ENCODE results near the gene ADAMTS6. TPM values are rescaled to one million over a fixed set of nuclear protein-coding genes. Genes with fewer than 3 reads are reported as not detected.

Gene ADAMTS6
- polyA plus RNA-seq, 2 of the 4 experiments (the other 2 are of a cell fraction), result 0.22 to 0.66 TPM

DNA sequence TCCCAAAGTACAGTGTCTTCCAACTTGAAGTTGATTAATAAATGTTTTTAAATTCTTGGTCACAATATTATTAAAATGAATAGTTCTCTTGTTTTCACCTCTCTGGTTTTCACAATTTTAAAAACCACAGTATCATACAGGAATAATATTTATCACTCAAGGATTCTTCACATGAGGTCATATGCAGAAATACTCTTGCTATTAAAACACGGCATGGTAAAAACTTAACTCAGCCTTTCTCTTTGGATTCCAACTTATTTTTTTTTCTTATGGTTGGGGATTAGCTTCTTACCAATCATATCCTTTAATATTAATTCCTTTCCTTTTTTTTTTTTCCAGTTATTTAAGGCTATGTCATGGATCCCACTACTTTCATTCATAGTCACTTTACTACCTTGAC lies 289.4 kb downstream of the ADAMTS6 start:
- Histone ChIP-seq H3K4me1 (peaks cover 8% of the 10 kb centered on the region; the same call in 1 of the 3 replicates), H3K9me3 (no peaks in the 10 kb centered on the region), H3K4me2 (no peak overlapping the region), H3K4me3 (no peak overlapping the region), H3K27ac (no peak overlapping the region)
- TF ChIP-seq, protein P1, sequence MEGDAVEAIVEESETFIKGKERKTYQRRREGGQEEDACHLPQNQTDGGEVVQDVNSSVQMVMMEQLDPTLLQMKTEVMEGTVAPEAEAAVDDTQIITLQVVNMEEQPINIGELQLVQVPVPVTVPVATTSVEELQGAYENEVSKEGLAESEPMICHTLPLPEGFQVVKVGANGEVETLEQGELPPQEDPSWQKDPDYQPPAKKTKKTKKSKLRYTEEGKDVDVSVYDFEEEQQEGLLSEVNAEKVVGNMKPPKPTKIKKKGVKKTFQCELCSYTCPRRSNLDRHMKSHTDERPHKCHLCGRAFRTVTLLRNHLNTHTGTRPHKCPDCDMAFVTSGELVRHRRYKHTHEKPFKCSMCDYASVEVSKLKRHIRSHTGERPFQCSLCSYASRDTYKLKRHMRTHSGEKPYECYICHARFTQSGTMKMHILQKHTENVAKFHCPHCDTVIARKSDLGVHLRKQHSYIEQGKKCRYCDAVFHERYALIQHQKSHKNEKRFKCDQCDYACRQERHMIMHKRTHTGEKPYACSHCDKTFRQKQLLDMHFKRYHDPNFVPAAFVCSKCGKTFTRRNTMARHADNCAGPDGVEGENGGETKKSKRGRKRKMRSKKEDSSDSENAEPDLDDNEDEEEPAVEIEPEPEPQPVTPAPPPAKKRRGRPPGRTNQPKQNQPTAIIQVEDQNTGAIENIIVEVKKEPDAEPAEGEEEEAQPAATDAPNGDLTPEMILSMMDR (IDR thresholded peaks at IDR 0.05), result no peak
- TF ChIP-seq, protein P2, sequence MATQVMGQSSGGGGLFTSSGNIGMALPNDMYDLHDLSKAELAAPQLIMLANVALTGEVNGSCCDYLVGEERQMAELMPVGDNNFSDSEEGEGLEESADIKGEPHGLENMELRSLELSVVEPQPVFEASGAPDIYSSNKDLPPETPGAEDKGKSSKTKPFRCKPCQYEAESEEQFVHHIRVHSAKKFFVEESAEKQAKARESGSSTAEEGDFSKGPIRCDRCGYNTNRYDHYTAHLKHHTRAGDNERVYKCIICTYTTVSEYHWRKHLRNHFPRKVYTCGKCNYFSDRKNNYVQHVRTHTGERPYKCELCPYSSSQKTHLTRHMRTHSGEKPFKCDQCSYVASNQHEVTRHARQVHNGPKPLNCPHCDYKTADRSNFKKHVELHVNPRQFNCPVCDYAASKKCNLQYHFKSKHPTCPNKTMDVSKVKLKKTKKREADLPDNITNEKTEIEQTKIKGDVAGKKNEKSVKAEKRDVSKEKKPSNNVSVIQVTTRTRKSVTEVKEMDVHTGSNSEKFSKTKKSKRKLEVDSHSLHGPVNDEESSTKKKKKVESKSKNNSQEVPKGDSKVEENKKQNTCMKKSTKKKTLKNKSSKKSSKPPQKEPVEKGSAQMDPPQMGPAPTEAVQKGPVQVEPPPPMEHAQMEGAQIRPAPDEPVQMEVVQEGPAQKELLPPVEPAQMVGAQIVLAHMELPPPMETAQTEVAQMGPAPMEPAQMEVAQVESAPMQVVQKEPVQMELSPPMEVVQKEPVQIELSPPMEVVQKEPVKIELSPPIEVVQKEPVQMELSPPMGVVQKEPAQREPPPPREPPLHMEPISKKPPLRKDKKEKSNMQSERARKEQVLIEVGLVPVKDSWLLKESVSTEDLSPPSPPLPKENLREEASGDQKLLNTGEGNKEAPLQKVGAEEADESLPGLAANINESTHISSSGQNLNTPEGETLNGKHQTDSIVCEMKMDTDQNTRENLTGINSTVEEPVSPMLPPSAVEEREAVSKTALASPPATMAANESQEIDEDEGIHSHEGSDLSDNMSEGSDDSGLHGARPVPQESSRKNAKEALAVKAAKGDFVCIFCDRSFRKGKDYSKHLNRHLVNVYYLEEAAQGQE (IDR thresholded peaks at IDR 0.05), result no peak
- TF ChIP-seq SREBF2 (IDR thresholded peaks at IDR 0.05), result no peak
- TF ChIP-seq, protein P3, sequence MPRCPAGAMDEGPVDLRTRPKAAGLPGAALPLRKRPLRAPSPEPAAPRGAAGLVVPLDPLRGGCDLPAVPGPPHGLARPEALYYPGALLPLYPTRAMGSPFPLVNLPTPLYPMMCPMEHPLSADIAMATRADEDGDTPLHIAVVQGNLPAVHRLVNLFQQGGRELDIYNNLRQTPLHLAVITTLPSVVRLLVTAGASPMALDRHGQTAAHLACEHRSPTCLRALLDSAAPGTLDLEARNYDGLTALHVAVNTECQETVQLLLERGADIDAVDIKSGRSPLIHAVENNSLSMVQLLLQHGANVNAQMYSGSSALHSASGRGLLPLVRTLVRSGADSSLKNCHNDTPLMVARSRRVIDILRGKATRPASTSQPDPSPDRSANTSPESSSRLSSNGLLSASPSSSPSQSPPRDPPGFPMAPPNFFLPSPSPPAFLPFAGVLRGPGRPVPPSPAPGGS (IDR thresholded peaks at IDR 0.05), result no peak
- no peak for TF ChIP-seq CBX8 (IDR thresholded peaks at IDR 0.05)
- TF ChIP-seq EHF (CRISPR knock-in tag; IDR thresholded peaks at IDR 0.05), result no peak
- TF ChIP-seq NFE2L2 (conservative IDR thresholded peaks at IDR 0.05; ENCODE audit: low read length), result no peak
- TF ChIP-seq KDM1A (IDR thresholded peaks at IDR 0.05; ENCODE audit: low read depth), result no peak
- TF ChIP-seq CEBPB (IDR thresholded peaks at IDR 0.05), result no peak
- TF ChIP-seq HDAC2 (IDR thresholded peaks at IDR 0.05), result no peak
- TF ChIP-seq CBX2 (IDR thresholded peaks at IDR 0.05; ENCODE audit: borderline replicate concordance, low read depth), result no peak
- TF ChIP-seq GATA3 (IDR thresholded peaks at IDR 0.05; ENCODE audit: borderline replicate concordance), result no peak
- TF ChIP-seq RAD21 (conservative IDR thresholded peaks at IDR 0.05 in 1 of 2, IDR thresholded peaks at IDR 0.05 in 1 of 2), result no peak
- TF ChIP-seq EHMT2 (IDR thresholded peaks at IDR 0.05; ENCODE audit: low read depth), result no peak
- TF ChIP-seq ZSCAN20 (CRISPR knock-in tag; IDR thresholded peaks at IDR 0.05), result no peak
- no peak for TF ChIP-seq NPAS2 (CRISPR knock-in tag; IDR thresholded peaks at IDR 0.05; ENCODE audit: borderline replicate concordance)
- TF ChIP-seq MAFK (IDR thresholded peaks at IDR 0.05; ENCODE audit: partially characterized antibody), result no peak
- no peak for TF ChIP-seq RNF2 (IDR thresholded peaks at IDR 0.05; ENCODE audit: borderline replicate concordance, low read depth)
- ChIA-PET POLR2A (no interaction called here), CTCF (interaction anchor here (0.6 to 0.8 kb wide), 2 partner anchors 49 to 120 kb away, joined by 3 read pairs; no protein-coding TSS in a partner anchor)
- no peak for DNase-seq (ENCODE audit: low read depth in 1 of 2, low spot score in 1 of 2)
- no peak for FAIRE-seq
- ATAC-seq, result no peak
- 86% methylated on average over 1 of the region's 1 CpG for WGBS (ENCODE audit: missing lambda C conversion rate)

DNA sequence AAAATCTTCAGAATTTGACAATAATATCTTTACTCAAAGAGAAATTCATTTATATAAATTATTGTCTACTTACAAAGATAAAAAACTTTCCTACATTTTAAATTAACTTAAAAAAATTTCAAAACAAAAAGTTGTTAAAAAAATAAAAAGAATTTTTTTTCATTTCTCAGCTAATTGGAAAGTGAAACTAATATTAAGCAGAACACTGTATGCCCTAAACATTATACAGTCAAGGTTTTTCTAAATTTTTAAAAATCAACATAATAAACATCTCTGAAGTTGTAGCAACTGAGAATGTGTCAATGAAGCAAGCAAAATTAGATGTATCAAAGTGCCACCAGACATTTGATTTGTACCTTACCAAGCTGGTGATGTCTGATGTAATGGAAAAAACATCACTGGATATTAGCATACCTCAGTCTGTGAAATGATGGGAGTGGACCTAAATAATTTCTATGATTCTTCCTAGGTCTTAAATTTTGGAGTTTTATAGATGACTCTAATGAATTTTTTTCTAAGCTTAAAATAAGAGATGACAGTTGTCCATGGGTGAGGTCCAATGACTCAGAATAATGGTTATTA lies 290.1 kb downstream of the ADAMTS6 start:
- CTCF ChIA-PET, result interaction anchor here (0.6 to 0.8 kb wide), 2 partner anchors 49 to 121 kb away, joined by 3 read pairs; no protein-coding TSS in a partner anchor
- no peak for DNase-seq (ENCODE audit: low read depth in 1 of 2, low spot score in 1 of 2)
- Histone ChIP-seq H3K4me2 (no peak overlapping the region), H3K27ac (no peak overlapping the region), H3K9me3 (no peaks in the 10 kb centered on the region), H3K4me1 (peaks cover 8% of the 10 kb centered on the region; the same call in 1 of the 3 replicates), H3K4me3 (no peak overlapping the region)
- TF ChIP-seq HOXB13 (CRISPR knock-in tag; IDR thresholded peaks at IDR 0.05; ENCODE audit: low read depth), result no peak
- TF ChIP-seq KDM1A (IDR thresholded peaks at IDR 0.05; ENCODE audit: low read depth), result no peak
- no peak for TF ChIP-seq RAD21 (conservative IDR thresholded peaks at IDR 0.05 in 1 of 2, IDR thresholded peaks at IDR 0.05 in 1 of 2)
- TF ChIP-seq CBX2 (IDR thresholded peaks at IDR 0.05; ENCODE audit: borderline replicate concordance, low read depth), result no peak
- no peak for TF ChIP-seq RFX5 (IDR thresholded peaks at IDR 0.05)
- POLR2A ChIA-PET, result no interaction called here
- ATAC-seq, result no peak
- FAIRE-seq, result no peak
